Measurements from ENCODE around the gene N4BP2L2.

Gene N4BP2L2

DNA sequence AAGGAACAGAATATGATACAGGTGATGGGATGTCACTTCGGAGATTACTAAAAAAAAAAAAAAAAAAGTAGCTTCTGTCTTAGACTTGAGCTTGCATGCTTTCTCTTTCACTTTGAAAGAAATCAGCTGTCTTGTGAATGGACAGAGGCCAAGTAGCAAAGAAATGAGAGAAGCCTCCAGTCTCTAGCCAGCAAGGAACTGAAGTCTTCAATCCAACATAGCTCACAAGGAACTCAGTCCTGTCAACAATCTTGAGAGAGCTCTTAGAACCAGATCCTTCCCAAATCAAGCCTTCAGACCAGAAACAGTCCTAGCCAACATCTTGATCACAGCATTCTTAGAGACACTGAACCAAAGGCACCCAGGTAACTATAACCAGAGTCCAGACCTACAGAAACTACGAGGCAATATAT, 7.7 kb downstream of the N4BP2L2 start:
- no peak for DNase-seq (ENCODE audit: low read depth, low spot score)

DNA sequence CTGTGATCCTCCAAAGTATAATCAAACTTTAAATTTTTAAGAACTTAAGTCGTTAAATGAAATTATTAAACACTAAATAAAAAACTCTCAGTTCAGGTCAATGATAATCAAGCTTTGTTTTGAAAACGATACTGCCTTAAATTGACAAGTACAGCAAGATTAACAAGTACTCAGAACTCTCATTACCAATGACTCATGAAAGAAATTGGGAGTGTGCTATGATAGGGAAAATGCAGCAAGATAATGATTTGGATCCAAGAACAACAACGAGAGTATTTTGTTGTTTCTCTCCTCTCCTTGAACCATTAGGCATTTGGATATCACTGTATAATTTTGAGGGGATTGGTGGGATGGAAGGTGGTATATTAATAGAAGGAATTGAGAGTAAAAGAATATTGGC, 10.2 kb downstream of the N4BP2L2 start:
- DNase-seq (ENCODE audit: low read depth, low spot score), result no peak

DNA sequence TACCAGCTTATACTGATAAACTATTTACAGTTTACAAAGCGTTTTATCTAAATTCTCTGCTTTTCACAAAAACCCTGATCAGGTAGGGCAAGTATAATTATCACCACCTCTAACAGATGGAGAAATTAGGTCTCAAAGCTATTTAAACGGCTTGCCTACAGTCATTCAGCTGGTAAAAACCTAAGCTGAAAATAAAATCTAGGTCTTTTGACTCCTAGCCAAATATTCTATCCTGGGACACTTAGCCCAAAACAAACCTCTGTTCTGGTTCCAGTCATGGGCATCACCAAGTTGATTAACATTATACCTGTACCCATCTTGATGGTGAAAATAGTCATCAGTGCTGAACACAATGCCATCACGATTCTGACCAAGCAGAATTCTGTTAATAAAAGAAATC, 11.4 kb downstream of the N4BP2L2 start:
- DNase-seq (ENCODE audit: low read depth, low spot score), result no peak

DNA sequence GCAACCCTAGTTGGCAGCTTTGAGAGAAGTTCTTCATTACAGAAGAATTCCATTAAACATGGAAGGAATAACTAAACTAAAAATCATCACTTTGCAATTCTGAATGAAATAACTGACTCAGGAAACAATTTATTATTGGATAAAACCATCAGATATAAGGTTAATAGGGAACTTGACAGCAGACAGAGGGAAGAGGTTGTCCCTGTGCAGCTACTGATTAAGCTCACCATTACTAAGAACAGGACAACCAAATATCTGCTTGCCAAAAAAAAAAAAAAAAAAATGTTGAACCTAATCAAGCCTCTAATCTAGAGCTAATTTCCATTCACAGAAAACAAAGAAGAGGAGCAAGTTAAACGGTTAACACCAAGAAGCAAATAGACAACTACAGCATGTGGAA, 12.8 kb downstream of the N4BP2L2 start:
- no peak for DNase-seq (ENCODE audit: low read depth, low spot score)

DNA sequence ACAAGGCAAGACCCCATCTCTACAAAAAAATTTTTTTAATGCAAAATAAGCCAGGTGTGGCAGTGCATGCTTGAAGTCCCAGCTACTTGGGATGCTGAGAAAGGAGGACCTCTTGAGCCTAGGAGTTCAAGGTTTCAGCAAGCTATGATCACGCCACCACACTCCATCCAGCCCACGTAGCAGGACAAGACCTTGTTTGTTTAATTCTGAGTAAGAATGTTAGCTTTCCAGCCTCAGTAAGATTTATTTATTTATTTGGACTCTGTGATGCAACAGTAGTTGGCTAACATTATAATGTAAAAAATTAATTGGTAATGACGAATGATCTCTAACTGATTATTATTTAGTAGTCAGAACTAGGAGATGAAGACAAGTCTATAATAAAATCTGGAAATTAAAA, 23.3 kb downstream of the N4BP2L2 start:
- no peak for DNase-seq (ENCODE audit: low read depth, low spot score)

DNA sequence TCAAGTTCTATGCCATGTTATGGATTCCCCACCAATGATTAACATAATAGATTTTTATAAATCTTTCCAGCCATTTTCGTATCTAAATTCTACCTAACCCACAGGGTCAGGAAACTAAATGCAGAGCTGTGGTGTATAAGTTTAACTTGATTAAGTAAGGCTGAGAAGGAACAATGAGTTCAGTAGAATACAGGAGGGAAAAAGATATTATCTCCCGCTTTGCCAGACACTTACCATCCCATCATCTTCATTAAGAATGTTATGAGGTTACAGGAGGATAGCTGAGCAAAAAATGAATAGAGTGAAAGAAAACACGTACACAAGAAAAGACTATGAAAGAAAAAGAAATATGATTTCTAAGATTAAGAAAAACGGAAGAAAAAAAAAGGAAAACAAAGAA, 27.1 kb downstream of the N4BP2L2 start:
- no peak for DNase-seq (ENCODE audit: low read depth, low spot score)

DNA sequence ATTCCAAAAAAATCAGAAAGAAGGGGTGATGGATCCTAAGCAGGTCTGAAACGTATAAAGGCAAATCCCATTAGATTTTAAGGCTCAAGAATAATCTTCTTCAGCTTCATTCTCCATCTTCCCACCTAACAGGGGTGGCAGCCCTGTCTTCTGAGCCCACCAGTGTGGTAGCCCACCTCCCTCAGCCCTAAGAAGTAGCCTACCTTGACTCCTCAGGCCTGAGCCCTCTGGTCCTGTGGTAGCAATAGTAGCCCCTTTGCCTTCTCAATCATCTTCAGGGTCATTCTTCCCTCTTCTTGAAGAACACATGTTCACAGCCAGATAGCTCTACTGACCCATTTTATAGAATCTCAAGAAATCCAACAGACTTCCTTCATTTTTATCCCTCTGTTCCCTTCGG, 33.7 kb downstream of the N4BP2L2 start:
- no peak for DNase-seq (ENCODE audit: low read depth, low spot score)

DNA sequence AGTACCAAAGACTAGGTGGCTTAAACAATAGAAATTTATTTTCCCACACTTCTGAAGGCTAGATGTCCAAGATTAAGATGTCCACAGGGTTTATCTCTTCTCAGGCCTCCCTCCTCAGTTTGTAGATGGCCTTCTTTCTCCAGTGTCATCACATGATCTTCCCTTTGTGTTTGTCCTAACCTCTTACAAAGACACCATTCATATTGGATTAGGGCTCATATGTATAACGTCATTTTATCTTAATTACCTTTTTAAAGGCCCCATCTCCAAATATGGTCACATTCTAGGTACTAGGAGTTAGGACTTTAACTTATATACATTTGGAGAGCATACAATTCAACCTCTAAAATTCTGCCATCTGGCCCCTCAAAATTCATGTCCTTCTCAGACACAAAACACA, 34.3 kb downstream of the N4BP2L2 start:
- DNase-seq (ENCODE audit: low read depth, low spot score), result no peak

DNA sequence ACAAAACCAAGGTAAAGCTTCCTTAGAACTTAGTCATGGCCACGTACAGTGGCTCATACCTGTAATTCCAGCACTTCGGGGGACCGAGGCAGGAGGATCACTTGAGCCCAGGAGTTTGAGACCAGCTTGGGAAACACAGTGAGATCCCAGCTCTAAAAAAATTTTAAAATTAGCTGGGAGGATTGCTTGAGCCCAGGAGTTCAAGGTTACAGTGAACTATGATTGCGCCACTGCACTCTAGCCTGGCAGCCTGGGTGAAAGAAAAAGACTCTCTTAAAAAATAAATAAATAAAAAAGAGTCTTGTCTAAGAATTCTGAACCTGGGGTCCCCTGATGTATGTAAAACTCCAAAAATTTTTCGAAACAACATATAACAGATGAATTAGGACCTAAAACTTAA, 34.9 kb downstream of the N4BP2L2 start:
- DNase-seq (ENCODE audit: low read depth, low spot score), result no peak

DNA sequence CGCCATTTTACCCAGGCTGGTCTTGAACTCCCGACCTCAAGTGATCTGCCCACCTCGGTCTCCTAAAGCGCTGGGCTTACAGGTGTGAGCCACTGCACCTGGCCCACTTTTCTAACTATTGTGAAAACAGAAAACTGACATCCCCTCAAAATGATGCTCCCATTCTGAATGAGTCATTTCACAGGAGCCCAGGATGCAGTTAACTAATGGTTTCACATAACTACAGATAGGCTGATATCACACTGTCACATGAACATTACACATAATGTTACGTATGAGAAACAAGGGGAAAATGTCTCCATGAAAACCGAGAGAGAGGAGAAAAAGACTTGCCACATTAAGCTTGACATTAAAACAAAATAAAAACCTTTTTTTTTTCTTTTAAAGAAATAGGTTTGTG, 37.5 kb downstream of the N4BP2L2 start:
- DNase-seq (ENCODE audit: low read depth, low spot score), result no peak

DNA sequence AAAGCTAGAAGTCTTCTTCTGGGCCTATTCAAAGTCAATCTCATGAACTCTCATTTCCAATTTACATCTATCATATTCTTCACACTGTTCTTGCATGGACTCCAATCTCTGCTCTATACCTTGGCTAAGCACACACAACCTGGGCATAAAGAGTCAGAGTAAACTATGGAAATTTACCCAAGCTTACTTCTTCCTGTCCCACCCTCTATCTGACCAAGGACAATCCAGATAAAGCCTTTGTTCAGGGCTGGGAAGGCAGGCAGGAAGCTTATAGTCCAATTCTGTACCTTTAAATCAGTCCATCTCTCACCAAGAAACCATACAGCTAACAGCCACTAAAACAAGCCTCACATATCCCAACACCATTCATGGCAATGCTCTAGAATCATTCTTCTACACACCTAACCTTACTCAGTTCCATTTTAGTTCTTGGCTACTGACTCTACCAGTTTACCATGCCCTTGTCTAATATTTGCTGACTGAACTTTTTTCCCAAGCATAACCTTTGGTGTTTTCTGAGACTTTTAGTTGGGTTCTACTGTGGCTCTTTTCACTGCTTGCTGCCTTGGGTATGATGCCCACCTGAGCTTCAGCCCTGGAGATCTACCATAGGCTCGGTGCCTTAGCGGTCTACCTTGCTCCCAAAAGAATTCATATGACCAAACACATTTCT, 38.9 kb downstream of the N4BP2L2 start:
- DNase-seq (ENCODE audit: low read depth, low spot score), result no peak

DNA sequence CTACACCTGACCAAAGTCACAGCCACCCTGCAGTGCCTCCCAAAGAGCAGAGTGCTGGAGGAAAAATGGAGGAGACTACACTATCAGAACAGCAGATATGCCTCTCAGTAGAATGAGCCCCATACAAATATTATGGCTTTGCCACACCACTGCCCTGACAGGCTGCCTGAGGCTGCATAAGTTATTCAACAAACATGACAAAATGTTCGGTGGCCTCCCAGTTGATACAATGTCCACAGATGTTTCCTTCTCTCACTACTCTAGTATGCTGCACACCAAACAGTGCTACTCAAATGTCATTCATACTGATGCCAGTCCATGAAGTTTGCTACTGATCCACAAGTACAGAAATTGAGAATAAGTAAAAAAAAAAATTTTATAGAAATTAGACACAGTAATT, 41.0 kb downstream of the N4BP2L2 start:
- DNase-seq (ENCODE audit: low read depth, low spot score), result no peak

DNA sequence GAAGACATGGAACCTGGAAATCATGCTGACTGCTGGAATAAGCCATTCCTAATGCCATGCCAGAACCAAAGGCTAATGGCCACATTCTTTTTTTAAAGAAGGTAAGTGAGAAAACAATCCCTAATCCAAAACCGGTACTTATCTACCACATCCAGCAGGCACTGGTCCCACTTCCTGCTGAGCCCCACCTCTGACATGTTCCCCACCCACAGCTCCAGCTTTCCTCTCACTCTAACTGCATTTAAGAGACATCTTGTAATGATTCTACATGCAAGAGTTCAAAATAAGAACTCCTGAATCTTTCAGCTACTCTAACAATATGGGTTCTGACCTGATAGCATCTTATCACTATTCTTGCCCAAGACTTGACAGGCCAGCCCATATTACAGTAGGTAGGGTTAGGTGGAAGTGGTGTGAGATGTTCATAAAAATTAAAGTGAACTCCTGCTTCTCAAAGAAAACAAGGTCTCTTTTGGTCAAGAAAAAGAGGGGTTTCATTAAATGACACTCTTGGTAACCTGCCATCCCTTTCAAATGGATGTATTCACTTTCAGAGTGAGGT, 41.9 kb downstream of the N4BP2L2 start:
- no peak for DNase-seq (ENCODE audit: low read depth, low spot score)

DNA sequence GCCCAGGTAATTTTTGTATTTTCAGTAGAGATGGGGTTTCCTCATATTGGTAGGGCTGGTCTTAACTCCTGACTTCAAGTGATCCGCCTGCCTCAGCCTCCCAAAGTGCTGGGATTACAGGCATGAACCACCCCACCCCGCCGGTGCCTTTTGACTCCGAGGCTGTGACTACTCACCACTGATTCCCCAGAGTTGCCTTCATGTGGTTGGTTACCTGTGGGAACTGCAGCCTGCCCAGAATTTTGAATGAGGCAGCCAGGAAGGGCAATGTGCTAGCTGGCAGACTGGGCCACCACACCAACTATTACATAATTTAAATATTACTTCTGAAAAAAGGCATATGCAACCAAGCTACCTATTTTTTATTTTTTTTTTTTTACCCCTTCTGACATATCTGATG, 42.8 kb downstream of the N4BP2L2 start:
- DNase-seq (ENCODE audit: low read depth, low spot score), result no peak

DNA sequence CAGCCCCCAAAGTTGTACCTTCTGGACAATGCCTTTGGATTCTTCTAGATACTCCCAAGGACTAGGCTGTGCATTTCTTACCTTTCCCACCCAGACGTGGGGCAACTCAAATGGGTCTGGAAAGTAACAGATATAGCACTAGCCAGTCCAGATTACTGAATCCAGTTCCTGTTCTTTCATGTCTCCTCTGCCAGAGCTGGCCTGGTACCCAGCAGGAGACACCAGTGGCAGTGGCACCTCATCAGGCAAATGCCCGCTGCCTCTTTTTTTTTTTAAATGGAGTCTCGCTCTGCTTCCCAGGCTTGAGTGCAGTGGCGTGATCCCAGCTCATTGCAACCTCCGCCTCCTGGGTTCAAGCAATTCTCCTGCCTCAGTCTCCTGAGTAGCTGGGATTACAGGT, 43.2 kb downstream of the N4BP2L2 start:
- DNase-seq (ENCODE audit: low read depth, low spot score), result no peak

DNA sequence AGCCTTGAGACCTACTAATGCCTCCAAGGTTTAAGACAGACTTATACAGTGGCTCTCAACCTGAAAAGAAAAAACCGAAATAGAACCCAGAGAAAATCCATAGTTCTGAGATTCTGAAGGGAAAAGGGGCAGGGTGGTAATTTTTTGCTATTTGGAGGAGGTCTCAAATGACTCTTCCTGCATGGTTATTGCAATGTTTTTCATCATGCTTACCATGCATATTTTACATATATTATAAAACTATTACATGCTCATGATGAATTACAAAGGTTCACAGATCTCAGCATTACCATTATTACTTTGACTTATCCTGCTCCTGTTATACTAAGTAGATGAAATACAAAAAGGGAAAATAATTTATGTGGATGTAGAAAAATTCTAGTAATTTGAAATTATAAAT, 47.6 kb downstream of the N4BP2L2 start:
- no peak for DNase-seq (ENCODE audit: low read depth, low spot score)

DNA sequence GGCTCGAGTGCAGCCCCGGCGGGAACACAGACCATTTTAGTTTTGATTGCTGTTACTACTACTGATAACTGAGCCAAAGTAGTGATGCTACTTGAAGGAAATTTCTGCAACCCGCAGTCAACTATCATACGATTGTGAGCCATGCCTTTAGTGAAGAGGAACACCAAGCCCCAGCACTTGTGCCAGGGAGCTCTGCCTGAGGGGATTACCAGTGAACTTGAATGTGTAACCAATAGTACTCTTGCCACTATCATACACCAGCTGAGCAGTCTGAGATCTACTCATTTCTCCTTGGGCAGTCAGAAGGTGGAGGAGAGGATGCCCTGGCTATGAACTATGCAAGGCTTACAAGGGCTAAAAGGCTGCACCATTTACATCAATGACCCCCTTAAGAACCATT, 61.7 kb downstream of the N4BP2L2 start:
- no peak for DNase-seq (ENCODE audit: low read depth, low spot score)

DNA sequence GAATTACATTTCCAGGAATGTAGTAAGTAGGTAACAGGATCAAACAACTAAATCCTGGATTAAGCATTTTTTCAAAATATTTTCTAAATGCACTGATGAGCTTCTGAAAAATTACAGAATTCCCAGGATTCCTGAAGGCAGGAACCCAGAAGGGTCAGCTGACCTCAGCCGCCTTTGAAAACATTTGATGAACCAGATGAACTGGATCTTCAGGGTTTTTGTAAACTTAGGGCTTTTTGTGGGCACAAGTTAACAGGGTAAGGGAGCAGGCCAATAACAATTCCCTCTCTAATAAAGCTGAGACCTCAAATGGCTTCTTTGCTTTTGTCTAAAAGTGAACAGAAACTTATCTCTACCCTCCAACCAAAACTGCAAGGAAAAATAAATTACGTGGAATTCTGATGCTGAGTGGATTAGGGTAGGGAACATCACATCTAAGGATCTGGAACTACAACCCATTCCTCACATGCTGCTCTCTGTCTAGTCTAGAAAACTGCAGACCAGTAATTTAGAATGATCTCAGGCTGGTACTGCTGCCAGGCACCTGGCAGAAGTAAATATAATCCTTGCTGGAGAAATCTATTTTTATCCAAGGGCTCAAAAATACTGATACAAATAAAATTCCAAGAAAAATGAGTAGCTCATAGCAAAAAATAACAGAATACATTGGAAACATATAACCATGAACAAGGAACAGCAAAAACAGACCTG, 62.4 kb downstream of the N4BP2L2 start:
- no peak for DNase-seq (ENCODE audit: low read depth, low spot score)

DNA sequence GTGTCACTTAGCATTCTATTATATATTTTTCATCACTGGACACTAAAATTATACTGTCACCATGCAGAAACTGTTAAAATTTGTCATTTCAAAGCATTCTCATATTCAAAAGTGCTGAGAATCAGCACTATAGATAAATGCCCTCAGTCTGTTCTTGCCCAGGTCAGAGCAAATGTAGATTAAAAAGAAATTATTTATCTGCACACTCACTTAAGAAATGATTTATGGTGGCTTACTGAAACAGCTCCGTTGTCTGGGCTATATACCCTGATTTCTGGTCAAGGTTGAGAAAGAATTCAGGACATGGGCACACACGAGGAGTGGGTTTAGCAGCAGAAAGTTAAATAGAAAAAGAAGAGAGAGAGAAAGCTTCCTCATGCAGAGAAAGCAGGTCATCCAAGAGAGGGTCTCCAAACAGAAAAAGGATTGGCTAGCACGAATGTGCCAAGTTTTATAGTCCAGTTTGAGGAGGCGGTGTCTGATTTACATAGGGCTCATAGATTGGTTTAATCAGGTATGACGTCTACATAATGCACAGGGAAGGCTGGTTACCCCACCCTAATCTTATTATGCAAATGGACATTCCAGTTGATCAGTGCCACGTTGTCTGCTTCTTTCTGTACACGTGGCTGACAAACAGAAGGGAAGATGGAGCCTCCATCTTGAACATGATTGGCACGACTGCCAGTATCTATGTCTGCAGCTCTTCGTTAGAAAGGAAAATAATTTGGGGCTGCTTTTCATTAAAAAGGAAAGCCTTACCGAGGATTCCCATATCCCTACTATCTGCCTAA, 63.4 kb downstream of the N4BP2L2 start:
- DNase-seq (ENCODE audit: low read depth, low spot score), result no peak

DNA sequence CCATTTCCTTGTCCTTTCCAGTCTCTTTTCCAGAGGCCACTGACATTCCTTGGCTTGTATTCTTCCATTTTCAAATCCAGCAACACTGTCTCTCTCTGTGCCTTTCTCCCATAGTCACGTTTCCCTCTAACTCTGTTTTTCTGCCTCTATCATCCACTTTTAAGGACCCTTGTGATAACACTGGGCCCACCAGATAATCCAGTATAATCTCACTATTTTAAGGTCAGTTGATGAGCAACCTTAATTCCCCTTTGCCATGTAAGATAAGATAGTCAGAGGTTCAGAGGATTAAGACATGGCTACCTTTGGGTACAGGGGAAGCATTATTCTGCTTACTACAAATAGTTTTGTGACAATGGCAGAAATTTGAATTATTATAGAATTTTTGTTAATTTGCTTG, 64.9 kb downstream of the N4BP2L2 start:
- no peak for DNase-seq (ENCODE audit: low read depth, low spot score)

DNA sequence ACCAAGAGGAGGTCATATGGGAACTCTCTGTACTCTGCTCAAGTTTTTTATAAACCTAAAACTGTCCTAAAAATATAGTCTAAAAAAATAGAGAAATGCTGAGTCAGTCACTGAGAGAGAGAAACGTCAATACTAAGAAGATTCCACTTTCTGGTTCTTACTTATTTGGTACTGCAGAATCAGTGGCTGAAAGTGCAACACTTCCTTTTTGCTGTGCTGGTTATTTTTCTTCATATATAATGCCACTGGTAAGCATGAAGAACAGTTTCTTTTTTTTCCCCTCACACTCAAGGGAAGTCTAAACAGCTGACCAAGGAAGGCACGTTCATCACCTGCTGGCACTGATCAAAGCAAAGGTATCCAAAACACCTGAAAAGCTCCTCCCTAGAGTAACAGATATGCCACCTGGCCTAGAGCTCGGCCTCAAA, 66.4 kb downstream of the N4BP2L2 start:
- no peak for DNase-seq (ENCODE audit: low read depth, low spot score)

DNA sequence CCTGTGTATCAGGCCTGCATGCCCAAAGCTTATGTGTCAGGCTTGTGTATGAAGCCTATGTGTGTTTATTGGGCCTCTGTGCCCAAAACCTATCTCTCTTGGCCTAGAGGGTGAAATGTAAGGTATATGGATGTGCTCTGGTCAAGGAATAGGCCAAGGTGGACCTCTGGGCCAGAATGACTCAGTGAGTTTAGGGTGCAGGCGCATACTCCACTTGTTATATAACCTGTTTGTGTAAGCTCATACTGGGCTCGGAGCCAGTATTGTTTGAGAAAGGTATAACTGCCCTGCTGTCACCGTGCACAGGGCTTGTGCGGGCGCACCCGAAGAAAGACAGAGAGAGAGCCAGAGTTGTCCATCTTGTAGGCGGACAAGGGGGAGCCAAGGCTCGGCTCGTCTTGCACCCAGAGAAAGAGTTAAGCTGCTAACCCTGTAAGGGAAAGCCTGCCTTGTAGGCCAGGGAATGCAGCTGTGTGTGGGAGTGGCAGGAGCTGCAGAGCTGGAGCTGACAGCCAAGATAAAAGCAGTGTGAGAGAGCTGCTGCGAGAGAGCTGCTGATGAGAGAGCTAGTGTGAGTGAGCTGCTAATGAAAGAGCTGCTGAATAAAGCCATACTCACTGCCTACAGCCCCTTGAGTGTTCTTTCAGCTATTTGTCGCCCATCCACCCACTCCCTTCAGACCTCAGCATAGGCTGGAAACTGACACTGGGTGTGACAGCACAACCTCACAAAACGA, 67.2 kb downstream of the N4BP2L2 start:
- DNase-seq (ENCODE audit: low read depth, low spot score), result no peak
